Loucy (cell line): ENCODE data around the gene NT5DC4.

ENCODE experiments used
- EZH2phosphoT487 ChIP-seq: fragments of 200-600 bp; IDR thresholded peaks from 2 replicates; pipeline ENCODE4 v1.6.1; 2018; ENCODE audit warnings: antibody characterized with exemption, mild to moderate bottlenecking, moderate library complexity, borderline replicate concordance
- TF ChIP-seq, protein P1 (sequence below): fragments of 200-600 bp; sonication (generic); conservative IDR thresholded peaks from 2 replicates; pipeline ENCODE4 v1.5.1; 2014; ENCODE audit warnings: mild to moderate bottlenecking, antibody characterized with exemption, low read length

DNA sequence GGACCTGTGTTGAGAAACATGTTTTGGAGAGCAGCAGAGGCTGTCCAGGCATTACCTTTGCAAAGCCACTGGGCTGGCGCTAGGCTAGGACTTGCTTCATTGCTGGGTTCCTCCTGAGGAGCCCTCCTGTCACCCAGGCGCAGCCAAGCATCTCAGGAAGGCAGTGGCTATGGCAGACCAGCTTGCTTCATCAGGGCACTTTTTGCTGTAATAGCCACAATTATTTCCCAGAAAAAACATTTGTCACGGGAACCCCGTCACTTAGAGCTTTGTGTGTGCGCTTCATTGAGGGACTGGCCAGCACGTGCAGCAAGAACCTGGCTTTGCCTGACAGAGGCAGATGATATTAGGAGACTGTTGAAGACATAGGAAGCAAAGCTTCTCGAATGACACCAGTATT, 38.7 kb upstream of the NT5DC4 start:
- TF ChIP-seq, protein P1, sequence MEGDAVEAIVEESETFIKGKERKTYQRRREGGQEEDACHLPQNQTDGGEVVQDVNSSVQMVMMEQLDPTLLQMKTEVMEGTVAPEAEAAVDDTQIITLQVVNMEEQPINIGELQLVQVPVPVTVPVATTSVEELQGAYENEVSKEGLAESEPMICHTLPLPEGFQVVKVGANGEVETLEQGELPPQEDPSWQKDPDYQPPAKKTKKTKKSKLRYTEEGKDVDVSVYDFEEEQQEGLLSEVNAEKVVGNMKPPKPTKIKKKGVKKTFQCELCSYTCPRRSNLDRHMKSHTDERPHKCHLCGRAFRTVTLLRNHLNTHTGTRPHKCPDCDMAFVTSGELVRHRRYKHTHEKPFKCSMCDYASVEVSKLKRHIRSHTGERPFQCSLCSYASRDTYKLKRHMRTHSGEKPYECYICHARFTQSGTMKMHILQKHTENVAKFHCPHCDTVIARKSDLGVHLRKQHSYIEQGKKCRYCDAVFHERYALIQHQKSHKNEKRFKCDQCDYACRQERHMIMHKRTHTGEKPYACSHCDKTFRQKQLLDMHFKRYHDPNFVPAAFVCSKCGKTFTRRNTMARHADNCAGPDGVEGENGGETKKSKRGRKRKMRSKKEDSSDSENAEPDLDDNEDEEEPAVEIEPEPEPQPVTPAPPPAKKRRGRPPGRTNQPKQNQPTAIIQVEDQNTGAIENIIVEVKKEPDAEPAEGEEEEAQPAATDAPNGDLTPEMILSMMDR: no peak
- no peak for TF ChIP-seq EZH2phosphoT487
